ENCODE measurements around the gene HEATR9.

DNA sequence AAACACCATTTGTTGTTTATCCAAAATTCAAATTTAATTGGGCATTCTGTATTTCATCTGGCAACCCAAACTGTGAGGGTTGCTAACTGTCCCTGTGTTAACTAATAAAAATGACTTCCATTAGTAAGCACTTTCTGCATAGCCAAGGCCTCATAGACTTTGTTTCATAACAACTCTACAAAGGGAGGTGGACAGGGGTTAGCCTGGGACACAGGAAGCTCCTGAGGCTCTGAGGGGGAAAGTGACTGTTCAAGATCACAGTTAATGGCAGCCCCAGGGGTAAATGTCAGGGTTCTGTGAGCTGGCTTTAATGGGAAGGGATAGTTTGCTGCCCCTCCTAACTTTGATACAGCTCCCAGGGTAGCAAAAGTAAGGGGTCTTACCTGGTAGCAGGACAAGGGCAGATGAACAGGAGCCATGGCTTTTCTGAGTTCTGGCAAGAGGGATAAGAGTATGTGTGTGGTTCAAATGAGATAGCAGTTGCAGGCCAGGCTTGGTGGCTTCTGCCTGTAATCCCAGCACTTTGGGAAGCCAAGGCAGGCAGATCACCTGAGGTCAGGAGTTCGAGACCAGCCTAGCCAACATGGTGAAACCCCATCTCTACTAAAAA, 2.2 kb downstream of the HEATR9 start:
- TF ChIP-seq, protein P1, sequence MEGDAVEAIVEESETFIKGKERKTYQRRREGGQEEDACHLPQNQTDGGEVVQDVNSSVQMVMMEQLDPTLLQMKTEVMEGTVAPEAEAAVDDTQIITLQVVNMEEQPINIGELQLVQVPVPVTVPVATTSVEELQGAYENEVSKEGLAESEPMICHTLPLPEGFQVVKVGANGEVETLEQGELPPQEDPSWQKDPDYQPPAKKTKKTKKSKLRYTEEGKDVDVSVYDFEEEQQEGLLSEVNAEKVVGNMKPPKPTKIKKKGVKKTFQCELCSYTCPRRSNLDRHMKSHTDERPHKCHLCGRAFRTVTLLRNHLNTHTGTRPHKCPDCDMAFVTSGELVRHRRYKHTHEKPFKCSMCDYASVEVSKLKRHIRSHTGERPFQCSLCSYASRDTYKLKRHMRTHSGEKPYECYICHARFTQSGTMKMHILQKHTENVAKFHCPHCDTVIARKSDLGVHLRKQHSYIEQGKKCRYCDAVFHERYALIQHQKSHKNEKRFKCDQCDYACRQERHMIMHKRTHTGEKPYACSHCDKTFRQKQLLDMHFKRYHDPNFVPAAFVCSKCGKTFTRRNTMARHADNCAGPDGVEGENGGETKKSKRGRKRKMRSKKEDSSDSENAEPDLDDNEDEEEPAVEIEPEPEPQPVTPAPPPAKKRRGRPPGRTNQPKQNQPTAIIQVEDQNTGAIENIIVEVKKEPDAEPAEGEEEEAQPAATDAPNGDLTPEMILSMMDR (IDR thresholded peaks at IDR 0.05), result no peak
- no peak for TF ChIP-seq POLR2A (IDR thresholded peaks at IDR 0.05)
